Ovary (tissue), 9 donors: Measurements from ENCODE around the gene IQSEC2. TPM values are rescaled to one million over a fixed set of nuclear protein-coding genes. Genes with fewer than 3 reads are reported as not detected.

Source experiments
- DNase-seq, 5 donors: peaks; one replicate each; pipeline ENCODE4 v3.0.0-alpha.2; 2019 to 2020
- H3K27ac ChIP-seq, 2 donors: fragments of 200-600 bp; one replicate each; pipeline versions ENCODE4 v1.5.1 to v1.8.0; 2019 to 2022
- H3K27me3 ChIP-seq: fragments of 200-600 bp; one replicate; pipeline ENCODE4 v1.8.0; 2022
- H3K36me3 ChIP-seq: fragments of 200-600 bp; sonication (generic); one replicate; pipeline ENCODE4 v1.5.1; 2019
- H3K4me1 ChIP-seq: one replicate; pipeline ENCODE4 v1.8.1; 2013; ENCODE audit warnings: mild to moderate bottlenecking, moderate library complexity; ENCODE audit not compliant: insufficient read depth
- H3K4me3 ChIP-seq: fragments of 200-600 bp; sonication (generic); one replicate; pipeline ENCODE4 v1.5.1; 2017
- H3K9me3 ChIP-seq, 2 donors: fragments of 200-600 bp in 1 of 2; sonication (generic) in 1 of 2; one replicate each; pipeline versions ENCODE4 v1.5.1 to v1.8.1; 2013 to 2019; ENCODE audit warnings: mild to moderate bottlenecking in 1 of 2, moderate library complexity in 1 of 2
- CTCF ChIP-seq, 3 donors: fragments of 450-650 bp in 2 of 3; fragments of 200-600 bp in 1 of 3; IDR thresholded peaks; one replicate each; pipeline versions ENCODE4 v1.5.1 to v1.8.0; 2016 to 2022; ENCODE audit warnings: antibody characterized with exemption in 3 of 3, mild to moderate bottlenecking in 1 of 3
- EP300 ChIP-seq: sonication (generic); formaldehyde crosslinking; IDR thresholded peaks from one replicate; pipeline ENCODE4 v1.6.1; 2017; ENCODE audit warnings: antibody characterized with exemption
- POLR2A ChIP-seq: fragments of 450-650 bp; IDR thresholded peaks from one replicate; pipeline ENCODE4 v1.6.1; 2017; ENCODE audit warnings: antibody characterized with exemption, mild to moderate bottlenecking, moderate library complexity
- WGBS, 3 donors: extraction: QIAGEN DNeasy Blood & Tissue Kit in 1 of 3; methylation state at CpG; one replicate each; pipeline versions ENCODE4 v1.1.5 to v1.1.7; 2013 to 2017; 5-methylcytosine and 5-hydroxymethylcytosine counted together
- intact Hi-C, 4 donors: fragments of 100-400 bp; cut with DNase I; formaldehyde crosslinking; loops; one replicate each; pipeline versions ENCODE4 v1.11.0 to v1.15.1; 2022 to 2023
- polyA plus RNA-seq, 2 donors: library from polyadenylated mRNA; stranded (reverse); fragments of 200-250 nt in 1 of 2; fragments of 350-450 nt in 1 of 2; fragmentation: Illumina TruSeq in 1 of 2; extraction: RNeasy Lipid Tissue Mini Kit (QIAGEN cat#74804) in 1 of 2; gene quantifications; one replicate each; pipeline ENCODE4 v1.2.3, GENCODE V29; 2013 to 2014
- total RNA-seq, 7 donors: library from RNA; depleted of rRNA in 2 of 7; stranded (reverse); fragments of >200 nt in 2 of 7; fragmentation: NEBNext Ultra II Directional in 3 of 7; extraction: Animal tissue kit (Norgen Biotek cat#: 25700) in 3 of 7; gene quantifications; one replicate each; pipeline versions ENCODE4 v1.1.0 to v1.2.4, GENCODE V29; 2016 to 2023
- donor health status: DM: no; HTN: no; CAD: no; lungs with moderate emphysema.
- donor health status: DM: no; HTN: no; CAD: no.
- donor health status: Bipolar disorder and iron deficiency.
- donor health status: DM: yes; HTN: yes; CAD: no.
- donor health status: DM: no; HTN: no; CAD: no.
- donor health status: DM: yes; HTN: yes; CAD: no.

The IQSEC2 gene
- total and polyA plus RNA-seq, 9 donors, result 8.2 to 20.1 (median 11.9) TPM

- no peak overlapping the region for H3K4me3 ChIP-seq
- H3K27me3 ChIP-seq, result no peaks in the 10 kb centered on the region
- no peak for TF ChIP-seq CTCF (IDR thresholded peaks at IDR 0.05)
- TF ChIP-seq POLR2A, result no peak
- TF ChIP-seq EP300, result no peak
- no peak overlapping the region for H3K27ac ChIP-seq
- H3K9me3 ChIP-seq, result no peaks in the 10 kb centered on the region
- 56 to 63% (median 60%) methylated on average over 8 of the region's 8 CpGs for WGBS, 3 donors
- no peak for DNase-seq
- H3K36me3 ChIP-seq, result no peaks in the 10 kb centered on the region
- H3K4me1 ChIP-seq, result no peaks in the 10 kb centered on the region
- intact Hi-C loops, result no loop called here
Observed at GRCh38 chrX:53265771-53266574, 15.4 kb downstream of the IQSEC2 start.

- DNase-seq, result no peak
- TF ChIP-seq CTCF (IDR thresholded peaks at IDR 0.05) (no peak), POLR2A (no peak), EP300 (no peak)
- no peaks in the 10 kb centered on the region for H3K36me3 ChIP-seq
- H3K4me1 ChIP-seq, result no peaks in the 10 kb centered on the region
- no peaks in the 10 kb centered on the region for H3K9me3 ChIP-seq
- no peaks in the 10 kb centered on the region for H3K27me3 ChIP-seq
- H3K4me3 ChIP-seq, result no peak overlapping the region
- H3K27ac ChIP-seq, result no peak overlapping the region
- intact Hi-C loops, result no loop called here
- 71 to 77% (median 76%) methylated on average over 11 of the region's 11 CpGs for WGBS, 3 donors
Observed at GRCh38 chrX:53263597-53264094, 17.7 kb downstream of the IQSEC2 start.

GRCh38 chrX:53262918-53263394 is 18.4 kb downstream of the IQSEC2 start:
- Histone ChIP-seq H3K27ac (no peak overlapping the region), H3K27me3 (no peaks in the 10 kb centered on the region), H3K4me1 (no peaks in the 10 kb centered on the region), H3K4me3 (no peak overlapping the region), H3K36me3 (no peaks in the 10 kb centered on the region), H3K9me3 (no peaks in the 10 kb centered on the region)
- intact Hi-C loops, result no loop called here
- no peak for DNase-seq
- WGBS, 3 donors, result 68 to 75% (median 74%) methylated on average over 8 of the region's 8 CpGs
- TF ChIP-seq EP300, result no peak
- TF ChIP-seq CTCF (IDR thresholded peaks at IDR 0.05), result no peak
- TF ChIP-seq POLR2A, result no peak

GRCh38 chrX:53262189-53262917 is 19.0 kb downstream of the IQSEC2 start:
- H3K27me3 ChIP-seq, result no peaks in the 10 kb centered on the region
- H3K36me3 ChIP-seq, result no peaks in the 10 kb centered on the region
- H3K4me1 ChIP-seq, result no peaks in the 10 kb centered on the region
- TF ChIP-seq CTCF (IDR thresholded peaks at IDR 0.05) (no peak), POLR2A (no peak), EP300 (no peak)
- WGBS, 3 donors, result 60 to 73% (median 65%) methylated on average over 7 of the region's 7 CpGs
- no peaks in the 10 kb centered on the region for H3K9me3 ChIP-seq
- DNase-seq, result no peak
- no peak overlapping the region for H3K27ac ChIP-seq
- H3K4me3 ChIP-seq, result no peak overlapping the region
- intact Hi-C loops, result no loop called here
